Uterus (tissue), 2 donors: ENCODE measurements around the gene ANXA4.

Source experiments
- POLR2A ChIP-seq, 2 donors: fragments of 450-650 bp; IDR thresholded peaks; one replicate each; pipeline ENCODE4 v1.6.1; 2016; ENCODE audit warnings: antibody characterized with exemption in 2 of 2, mild to moderate bottlenecking in 1 of 2, moderate library complexity in 1 of 2
- TF ChIP-seq, protein P1 (sequence below), 4 experiments: fragments of 200-600 bp in 2 of 4; fragments of 450-650 bp in 2 of 4; sonication (generic) in 2 of 4; IDR thresholded peaks; one replicate each; pipeline ENCODE4 v1.5.1; 2016 to 2019; ENCODE audit warnings: antibody characterized with exemption in 4 of 4, mild to moderate bottlenecking in 2 of 4, moderate library complexity in 1 of 4

DNA sequence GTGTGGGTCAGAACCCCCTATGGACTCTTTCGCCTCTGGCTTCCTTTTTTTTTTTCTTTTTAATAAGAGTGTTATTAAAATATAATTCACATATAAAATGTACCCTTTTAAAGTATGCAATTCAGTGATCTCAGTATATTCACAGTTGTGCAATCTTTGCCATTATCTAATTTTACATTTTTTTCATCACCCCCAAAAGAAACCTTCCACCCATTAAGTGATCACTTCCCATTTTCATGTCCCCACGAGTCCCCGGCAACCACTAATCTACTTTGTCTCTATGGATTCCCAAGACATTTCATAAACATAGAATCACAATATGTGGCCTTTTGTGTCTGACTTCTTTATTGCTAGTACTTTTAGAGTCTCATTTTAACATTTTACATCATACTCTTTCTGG, 38.7 kb upstream of the ANXA4 start:
- TF ChIP-seq, protein P1, sequence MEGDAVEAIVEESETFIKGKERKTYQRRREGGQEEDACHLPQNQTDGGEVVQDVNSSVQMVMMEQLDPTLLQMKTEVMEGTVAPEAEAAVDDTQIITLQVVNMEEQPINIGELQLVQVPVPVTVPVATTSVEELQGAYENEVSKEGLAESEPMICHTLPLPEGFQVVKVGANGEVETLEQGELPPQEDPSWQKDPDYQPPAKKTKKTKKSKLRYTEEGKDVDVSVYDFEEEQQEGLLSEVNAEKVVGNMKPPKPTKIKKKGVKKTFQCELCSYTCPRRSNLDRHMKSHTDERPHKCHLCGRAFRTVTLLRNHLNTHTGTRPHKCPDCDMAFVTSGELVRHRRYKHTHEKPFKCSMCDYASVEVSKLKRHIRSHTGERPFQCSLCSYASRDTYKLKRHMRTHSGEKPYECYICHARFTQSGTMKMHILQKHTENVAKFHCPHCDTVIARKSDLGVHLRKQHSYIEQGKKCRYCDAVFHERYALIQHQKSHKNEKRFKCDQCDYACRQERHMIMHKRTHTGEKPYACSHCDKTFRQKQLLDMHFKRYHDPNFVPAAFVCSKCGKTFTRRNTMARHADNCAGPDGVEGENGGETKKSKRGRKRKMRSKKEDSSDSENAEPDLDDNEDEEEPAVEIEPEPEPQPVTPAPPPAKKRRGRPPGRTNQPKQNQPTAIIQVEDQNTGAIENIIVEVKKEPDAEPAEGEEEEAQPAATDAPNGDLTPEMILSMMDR (IDR thresholded peaks at IDR 0.05): no peak
- TF ChIP-seq POLR2A (IDR thresholded peaks at IDR 0.05): no peak
